ENCODE measurements around the gene LYPD4.

DNA sequence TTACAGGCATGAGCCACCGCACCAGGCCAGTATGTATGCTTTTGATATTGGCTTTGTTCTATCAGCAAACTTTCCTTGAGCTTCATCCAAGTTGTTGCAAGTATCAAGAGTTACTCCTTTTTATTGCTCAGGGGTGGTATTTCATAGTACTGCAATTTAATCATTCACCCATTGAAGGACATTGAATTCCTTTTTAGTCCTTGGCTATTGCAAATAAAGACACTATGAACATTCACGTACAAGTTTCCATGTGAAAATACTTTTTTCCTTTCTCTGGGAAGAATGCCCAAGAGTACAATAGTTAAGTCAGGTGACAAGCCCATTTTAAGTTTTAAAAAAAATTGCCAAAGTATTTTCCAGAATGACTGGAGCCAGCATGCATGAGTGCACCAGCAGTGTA lies 27.7 kb downstream of the LYPD4 start:
- TF ChIP-seq, protein P1, sequence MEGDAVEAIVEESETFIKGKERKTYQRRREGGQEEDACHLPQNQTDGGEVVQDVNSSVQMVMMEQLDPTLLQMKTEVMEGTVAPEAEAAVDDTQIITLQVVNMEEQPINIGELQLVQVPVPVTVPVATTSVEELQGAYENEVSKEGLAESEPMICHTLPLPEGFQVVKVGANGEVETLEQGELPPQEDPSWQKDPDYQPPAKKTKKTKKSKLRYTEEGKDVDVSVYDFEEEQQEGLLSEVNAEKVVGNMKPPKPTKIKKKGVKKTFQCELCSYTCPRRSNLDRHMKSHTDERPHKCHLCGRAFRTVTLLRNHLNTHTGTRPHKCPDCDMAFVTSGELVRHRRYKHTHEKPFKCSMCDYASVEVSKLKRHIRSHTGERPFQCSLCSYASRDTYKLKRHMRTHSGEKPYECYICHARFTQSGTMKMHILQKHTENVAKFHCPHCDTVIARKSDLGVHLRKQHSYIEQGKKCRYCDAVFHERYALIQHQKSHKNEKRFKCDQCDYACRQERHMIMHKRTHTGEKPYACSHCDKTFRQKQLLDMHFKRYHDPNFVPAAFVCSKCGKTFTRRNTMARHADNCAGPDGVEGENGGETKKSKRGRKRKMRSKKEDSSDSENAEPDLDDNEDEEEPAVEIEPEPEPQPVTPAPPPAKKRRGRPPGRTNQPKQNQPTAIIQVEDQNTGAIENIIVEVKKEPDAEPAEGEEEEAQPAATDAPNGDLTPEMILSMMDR (IDR thresholded peaks at IDR 0.05): no peak
- no peak for TF ChIP-seq EZH2 (IDR thresholded peaks at IDR 0.05; ENCODE audit: borderline replicate concordance, insufficient read depth, low read depth, low read length, poor library complexity, severe bottlenecking)
